Measurements from ENCODE around the gene CXCL13.
"Not testable (repeated sequence)": the region's sequence is repeated elsewhere in the genome, so short reads cannot be mapped to it uniquely, and the experiment has no call there.

Gene CXCL13

DNA sequence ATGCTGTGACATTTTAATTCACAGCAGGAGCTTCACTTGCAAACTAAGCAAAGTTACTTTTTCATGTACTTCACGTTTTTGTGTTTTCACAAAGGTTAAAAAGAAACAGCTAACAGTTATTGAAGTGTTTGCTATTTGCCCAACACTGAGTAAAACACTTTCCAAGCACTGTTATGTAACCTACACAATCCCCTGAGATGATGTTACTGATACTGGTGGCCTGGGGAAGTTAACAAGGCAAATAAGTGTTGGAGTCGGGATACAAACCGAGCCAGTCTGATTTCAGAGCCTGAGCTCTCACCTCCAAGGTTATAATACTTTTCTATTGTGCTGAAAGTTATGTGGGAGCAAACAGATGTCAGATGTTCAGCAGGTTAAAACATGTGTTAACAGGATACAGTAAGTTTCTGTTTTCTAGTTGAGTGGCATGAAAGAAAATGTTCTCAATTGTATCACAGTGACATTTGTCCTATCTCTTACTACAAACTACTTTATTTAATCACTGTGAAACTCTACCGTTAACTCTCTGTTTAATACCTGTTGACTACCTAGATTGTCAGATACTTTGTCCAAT, 3.9 kb upstream of the CXCL13 start:
- DNase-seq (ENCODE audit: low spot score) = no peak

DNA sequence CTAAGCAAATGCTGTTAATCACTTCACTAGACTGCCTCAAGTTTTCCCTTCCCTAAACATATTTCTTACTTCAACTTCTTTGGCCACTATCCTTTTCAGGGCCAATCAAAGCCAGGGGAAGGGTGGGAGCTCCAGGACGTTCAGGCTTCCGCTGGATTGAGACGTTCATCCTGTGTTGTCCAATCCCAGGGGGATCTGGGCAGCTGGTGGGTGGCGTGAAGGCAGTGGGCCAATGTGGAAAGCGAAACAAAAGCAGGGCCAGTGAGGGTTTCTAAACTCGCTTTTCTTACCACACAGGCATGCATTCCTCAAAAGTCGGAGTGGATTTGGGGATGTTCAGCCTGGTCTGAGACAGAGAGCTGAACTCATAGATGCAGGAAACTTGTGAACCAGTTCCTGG, 7.6 kb downstream of the CXCL13 start:
- no peak for DNase-seq (ENCODE audit: low spot score)

DNA sequence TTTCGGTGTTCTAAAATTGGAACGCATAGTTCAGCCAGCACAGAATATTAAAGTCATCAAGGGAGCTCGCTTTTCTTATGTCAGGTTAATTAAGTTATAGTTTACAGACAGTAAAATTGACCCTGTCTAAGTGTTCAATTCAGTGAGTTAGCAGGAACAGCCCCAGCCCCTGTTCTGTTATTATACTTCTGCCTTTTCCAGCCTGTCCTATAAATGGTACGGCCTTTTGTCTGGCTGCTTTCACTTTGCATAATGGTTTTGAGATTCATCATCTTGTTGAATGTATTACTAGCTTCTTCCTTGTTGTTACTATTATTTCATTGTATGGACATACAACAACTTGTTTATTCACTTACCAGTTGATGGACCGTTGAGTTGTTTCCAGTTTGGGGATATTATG, 9.5 kb downstream of the CXCL13 start:
- DNase-seq (ENCODE audit: low spot score) = no peak

DNA sequence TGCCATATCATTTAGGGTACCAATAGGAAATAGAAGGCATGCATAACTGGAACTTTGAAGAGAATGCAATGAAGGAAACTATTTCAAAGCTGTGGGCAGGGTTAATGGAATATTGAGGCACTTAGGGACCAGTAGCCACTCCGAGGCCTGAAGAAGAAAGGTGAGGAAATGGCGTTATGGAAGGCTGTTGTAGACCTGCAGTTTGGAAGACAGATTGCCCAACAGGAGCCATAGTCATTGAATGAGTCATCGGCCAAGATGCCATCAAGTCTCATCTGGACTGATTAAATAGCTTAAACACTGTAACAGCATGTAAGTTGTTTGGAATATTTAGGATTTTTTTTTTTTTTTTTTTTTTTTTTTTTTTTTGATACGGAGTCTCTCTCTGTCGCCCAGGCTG, 11.6 kb downstream of the CXCL13 start:
- DNase-seq (ENCODE audit: low spot score) = no peak

DNA sequence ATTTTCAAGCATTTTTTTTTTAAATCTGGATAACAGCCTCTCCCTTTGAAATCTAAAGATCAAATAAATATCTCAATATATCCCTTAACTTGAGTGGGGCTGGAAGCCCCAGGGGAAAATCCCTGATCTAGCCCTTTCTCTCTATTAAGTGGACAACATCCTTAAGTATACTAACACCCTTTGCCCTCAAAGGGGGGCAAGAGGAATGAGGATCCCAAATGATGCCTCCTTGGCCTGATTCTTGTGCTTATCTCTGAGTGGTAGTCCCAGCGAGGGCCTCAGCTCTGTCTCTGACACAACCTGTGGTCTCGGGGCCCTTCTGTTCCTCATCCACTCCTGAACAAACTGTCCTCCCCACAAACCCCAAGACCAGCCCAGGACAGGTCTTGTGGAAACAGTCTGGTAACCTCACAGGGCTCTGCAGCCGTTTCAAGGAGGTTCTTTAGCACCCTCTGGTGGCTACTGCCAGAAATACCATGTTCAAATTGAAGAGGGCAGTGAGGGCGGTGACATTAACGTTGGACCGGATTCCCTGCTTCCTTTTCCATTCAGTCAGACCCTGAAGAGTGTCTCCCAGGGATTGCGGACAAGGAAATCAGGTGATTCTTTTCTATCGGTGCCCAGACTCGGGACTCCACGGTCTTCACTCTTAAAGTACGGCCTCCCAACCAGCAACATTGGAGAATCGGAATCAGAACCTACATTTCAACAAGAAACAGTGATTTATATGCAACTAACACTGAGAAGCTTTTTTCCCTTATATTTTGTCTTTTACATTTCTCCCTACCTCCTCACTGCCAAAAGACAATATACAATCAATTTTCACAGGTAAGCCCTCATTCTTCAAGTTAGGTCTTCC, 13.0 kb downstream of the CXCL13 start:
- peak; percentile 88 for DNase-seq (ENCODE audit: low spot score)

DNA sequence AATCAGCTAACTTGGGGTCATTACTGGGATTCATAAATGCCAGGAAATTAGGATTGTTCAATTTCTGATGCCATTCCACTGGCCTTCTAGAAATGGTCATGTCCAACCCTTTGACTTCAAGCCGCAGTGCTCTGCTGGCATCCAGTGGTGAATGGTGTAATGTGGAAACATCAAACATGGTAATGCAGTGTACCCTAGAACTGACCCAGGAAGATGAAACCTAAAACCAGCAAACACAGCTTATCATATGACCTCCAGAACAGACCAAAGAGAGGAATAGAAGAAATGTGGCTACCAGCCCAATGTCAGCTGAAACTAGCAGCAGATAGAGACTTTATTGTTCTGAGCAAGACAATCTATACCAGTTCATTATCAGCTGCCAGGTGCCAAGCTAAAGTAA, 13.8 kb downstream of the CXCL13 start:
- DNase-seq (ENCODE audit: low spot score) = no peak

DNA sequence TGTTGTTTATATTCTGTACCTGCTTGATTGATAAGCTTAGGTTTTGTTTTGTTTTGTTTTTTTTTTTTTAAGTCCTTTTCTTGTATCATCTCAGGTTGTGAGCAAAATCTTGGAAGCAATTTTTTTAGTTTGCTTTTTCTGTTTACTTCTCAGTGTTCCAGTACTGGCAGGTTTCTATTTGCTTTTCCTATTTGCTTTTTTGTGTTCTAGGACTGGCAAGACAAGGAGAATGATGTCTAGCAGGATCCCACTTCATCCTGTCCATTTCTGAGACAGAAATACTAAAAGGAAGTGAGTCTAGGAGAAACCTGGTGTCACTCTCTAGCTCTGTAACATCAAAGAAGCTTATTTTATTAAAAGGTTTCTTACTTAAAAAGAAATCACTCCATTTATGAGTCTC, 15.6 kb downstream of the CXCL13 start:
- no peak for DNase-seq (ENCODE audit: low spot score)

DNA sequence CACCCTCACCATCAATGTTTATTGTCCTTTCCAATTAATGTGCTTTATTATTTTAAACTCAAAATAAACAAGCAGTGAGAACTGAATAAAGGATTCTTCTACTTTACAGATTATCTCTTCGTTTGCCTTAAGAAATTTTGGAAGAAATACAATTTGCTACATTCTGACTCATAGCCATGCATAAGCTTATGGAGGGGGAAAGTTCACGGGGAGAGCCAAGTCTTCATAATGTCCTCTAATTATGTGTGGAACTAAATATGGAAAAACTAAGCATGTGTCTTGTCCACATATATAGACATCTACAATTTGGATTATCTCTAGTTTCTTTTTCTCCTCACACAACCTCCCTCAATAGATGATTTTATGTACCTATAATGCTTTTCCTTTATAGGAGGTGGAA, 17.5 kb downstream of the CXCL13 start:
- DNase-seq (ENCODE audit: low spot score) = no peak

DNA sequence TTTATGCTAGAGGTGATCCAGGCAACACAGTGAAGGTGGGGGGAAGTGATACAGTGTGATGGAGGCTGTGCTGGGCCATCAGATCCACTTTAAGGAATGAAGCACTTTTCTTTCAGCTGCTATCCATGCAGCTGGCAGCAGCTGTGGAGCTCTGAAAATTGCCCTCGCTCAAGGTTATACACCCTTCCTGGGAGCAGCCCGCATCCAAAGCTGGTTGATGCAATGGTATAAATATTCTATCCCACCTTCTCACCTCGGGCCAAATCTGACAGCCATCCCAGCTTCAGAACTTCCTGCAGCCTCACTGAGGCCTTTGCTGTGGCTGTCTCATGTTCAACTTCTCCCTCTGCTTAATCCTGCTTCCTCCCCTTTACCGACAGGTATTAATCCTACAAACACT, 18.6 kb downstream of the CXCL13 start:
- no peak for DNase-seq (ENCODE audit: low spot score)

DNA sequence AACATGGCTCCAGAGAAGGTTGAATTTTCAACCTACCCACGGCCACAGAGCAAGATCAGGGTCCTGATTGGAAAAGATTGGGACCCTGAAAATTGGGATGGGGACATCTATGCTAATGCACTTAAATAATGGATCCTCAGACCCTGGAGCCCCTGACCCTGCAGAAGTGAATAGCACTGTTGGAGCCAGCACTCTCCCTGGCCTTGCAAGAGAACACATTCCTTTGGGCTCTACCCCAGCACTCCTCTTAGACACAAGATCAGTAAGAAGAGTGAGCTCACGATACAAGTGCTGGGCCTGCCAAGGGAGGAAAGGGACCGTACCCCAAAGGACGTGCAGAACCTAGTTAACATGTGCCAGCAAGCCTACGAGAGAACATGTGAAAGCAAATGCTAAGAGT, 19.9 kb downstream of the CXCL13 start:
- DNase-seq (ENCODE audit: low spot score) = no peak

DNA sequence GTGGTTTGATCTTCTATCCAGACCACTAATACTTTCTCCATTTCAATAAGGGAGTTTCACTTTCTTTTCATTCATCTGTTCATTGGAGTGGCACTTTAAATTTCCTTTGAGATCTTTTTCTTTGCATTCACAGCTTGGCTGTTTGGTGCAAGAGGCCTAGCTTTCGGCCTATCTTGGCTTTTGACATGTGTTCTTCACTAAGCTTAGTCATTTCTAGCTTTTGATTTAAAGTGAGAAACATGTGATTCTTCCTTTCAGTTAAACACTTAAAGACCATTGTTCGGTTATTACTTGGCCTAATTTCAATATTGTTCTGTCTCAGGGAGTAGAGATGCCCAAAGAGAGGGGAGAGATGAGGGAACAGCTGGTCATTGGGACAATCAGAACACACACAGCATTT, 24.3 kb downstream of the CXCL13 start:
- DNase-seq (ENCODE audit: low spot score) = no peak

DNA sequence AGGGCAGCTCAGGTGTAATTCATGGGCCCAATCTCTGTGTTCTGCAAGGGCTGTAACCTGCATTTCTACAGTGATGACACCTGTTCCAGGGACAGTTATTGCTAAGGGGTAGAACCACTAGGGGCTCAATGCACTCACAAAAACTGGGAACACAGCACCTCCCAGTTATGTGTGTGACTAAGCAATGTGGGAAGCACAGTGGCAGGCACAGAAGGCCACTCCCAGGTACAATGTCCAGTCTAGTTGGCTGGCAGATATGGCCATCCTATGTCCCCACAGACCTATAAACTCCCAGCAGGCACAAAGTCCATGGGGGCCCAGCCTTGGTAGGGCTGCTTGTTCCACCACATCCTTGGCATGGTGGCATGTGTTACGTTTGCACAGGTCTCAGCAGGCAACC, 25.7 kb downstream of the CXCL13 start:
- no peak for DNase-seq (ENCODE audit: low spot score)

DNA sequence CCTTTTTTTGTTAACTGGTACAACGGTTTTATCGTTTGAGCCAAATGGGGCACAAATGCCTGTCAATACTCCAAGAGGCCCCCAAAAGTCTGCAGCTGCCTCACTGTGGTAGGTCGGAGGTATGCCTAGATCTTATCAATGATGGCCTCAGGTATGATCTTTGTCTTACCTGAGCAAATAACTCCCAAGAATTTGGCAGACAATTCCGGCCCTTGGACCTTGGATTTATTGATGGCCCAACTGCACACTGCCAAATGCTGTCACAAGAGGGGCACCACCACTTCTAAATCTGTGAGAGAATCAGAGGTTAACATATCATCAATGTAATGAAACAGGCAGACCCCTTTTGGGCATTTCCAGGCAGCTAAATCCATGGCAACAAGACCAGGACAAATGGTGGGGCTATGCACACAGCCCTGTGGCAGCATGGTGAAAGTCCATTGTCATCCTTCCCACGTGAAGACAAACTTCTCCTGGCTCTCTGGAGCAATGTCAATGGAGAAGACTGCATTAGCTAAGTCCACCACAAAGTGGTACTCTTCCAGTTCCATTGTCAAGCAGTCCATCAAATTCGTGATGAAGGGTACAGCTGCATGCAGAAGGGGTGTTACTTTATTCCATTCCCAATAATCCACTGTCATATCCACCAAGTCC, 28.6 kb downstream of the CXCL13 start:
- no peak for DNase-seq (ENCODE audit: low spot score)

DNA sequence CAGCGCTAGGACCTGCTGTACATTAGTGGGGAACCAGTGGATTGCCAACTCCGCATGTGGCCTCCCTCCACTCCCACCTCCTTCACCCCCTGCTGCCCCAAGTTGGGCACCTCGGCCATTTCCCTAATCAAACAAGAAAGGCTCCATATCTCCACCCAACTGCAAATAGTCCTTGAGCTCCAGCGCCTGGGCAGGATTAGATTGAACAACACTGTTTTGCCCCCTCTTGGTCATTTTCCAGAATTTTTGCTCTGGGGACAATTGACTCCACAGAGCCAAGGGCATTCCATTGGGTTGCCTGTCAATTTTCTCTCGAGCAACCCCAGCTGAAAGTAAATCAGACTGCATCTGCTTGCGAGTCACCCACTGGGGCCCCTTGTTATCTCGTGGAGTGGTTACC, 29.6 kb downstream of the CXCL13 start:
- DNase-seq (ENCODE audit: low spot score) = no peak

DNA sequence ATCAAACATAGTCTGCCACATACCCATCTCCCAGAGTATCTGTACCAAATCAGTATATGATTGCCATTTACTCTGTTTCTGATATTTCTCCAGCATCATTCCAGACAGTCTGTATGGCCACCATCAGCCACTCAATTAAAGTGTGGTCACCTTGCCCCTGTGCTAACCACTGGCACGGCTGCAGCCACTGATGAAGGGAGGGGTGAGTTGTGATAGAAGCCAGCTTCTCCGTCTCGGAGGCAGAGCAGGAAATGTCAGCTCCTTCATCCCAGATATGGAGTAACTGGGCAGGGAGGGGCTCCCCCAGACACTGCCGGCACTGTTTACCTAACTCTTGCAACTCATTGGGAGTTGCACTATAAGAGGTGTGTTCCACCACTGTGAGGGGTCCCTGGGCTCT, 30.3 kb downstream of the CXCL13 start:
- DNase-seq (ENCODE audit: low spot score) = no peak

DNA sequence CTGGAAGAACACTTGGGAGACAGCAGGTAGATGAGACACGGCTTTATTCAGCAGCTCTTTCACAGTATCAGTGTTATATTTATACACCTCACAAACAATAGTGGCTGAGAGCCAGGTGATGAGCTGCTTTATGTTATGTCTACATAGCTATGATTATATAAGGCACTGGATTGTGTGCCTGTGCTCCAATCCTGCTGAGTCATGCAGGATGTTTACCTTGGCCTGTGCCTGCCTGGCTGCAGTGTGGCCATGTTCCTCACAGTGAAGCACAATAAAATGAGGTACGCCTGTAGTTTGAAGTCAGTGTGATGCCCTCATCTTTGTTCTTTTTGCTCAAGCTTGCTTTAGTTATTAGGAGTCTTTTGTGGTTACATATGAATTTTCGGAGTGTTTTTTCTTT, 31.3 kb downstream of the CXCL13 start:
- no peak for DNase-seq (ENCODE audit: low spot score)

DNA sequence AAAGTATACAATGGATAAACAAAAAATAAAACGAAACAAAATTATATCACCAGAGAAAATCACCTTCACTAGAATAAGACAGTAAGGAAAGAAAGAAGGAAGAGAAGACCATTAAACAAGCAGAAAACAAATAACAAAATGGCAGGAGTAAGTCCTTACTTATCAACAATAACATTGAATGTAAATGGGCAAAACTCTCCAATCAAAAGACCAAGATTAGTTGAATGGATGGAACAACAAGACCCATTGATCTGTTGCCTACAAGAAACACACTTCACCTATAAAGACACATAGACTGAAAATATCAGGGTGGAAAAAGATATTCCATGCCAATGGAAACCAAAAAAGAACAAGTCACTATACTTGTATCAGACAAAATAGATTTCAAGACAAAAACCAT, 38.4 kb downstream of the CXCL13 start:
- not testable (repeated sequence) for DNase-seq (ENCODE audit: low spot score)

DNA sequence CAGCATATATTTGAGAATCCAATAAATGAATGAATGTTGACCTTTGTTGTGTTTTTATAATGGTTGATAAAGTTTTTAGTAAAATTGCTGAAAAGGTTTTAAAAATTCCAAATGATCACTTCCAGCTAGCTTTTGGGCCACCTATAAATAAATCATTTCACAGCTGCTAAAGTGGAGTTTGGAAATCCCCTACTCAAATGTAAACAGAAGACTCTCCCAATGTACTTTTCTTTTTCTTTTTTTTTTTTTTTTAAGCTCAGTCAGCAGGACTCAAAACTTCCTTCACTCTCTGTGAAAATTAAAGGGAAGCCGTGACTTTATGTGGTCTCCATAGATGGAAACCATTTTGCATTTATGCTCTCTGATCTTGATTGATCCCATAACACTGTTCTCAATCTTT, 45.2 kb downstream of the CXCL13 start:
- DNase-seq (ENCODE audit: low spot score) = no peak

DNA sequence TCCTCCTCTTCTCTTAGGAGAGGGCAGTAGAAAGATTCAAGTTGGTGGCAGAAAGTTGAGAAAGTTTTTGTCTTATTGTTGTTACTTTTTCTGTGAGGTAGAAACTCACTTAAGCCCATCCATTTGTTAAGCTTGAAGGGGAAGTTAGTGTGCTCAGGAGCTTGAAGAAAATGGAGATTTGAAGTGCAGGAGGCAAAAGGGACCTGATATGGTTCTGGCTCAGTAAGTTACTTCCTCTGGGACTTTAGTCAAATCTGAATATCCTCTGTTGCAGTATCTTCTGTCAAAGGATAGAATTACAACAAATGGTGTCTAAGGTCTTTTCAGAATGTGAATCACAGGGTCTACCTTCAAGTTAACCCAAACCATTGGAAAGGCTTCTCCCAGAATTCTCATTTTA, 46.2 kb downstream of the CXCL13 start:
- no peak for DNase-seq (ENCODE audit: low spot score)

DNA sequence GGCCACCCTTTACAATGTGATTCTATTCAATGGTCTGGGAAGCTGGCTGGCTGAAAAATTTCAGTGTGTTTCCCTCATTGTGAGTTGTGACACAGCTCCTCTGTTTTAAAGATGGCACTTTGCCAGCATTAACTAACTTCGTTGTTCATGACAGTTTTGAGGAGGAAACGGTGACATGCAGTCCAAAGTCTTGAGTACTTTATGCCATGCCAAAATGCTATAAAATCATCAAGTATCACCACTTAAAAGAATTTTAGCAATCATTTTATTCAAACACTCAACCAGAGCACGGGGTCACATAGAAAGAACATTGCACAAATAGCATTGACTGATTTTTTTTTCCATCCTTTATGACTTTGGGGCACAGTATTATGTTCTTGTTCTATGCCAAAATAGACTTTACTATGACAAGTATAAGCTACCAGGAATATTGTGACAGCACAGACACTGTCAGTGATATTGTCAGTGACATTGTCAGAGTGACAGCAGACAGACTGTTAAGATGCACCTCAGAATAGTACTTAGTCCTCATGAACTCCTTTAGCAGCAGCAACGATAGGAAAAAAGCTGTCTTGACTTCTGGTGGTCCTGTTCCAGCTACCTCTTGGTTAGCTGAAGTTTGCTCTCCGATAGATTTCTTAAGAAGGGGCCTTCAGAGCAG, 46.7 kb downstream of the CXCL13 start:
- no peak for DNase-seq (ENCODE audit: low spot score)

DNA sequence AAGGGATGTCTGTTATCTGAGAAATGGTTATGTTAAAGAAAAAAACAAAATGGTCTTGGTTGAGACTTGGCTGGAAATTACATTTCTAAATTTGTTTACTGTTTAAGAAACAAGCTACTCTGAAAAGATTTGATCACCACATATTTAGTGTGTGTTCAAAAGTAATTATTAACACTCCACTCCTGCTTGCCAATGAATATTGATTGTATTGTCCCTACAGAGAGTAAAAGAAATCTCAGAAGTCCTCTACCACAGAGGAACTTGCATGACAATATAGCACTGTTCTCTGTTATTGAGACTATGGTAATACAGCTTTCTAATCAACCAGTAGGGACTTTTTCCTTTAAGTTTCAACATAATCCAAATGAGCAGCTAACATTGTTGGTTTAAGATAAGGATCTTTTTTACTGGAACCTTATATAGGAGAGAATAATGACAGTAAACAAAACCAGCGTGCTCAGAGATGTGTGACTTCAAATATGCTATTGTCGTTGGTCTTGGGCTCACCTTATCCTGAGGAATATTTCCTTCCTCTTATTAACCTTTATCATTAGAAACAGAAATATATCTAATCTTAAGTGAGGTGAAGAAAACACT, 47.6 kb downstream of the CXCL13 start:
- DNase-seq (ENCODE audit: low spot score) = no peak

DNA sequence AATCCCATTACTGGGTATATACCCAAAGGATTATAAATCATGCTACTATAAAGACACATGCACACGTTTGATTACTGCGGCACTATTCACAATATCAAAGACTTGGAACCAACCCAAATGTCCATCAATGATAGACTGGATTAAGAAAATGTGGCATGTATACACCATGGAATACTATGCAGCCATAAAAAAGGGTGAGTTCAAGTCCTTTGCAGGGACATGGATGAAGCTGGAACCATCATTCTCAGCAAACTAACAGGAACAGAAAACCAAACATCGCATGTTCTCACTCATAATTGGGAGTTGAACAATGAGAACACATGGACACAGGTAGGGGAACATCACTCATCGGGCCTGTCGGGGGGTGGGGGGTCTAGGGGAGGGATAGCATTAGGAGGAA, 54.7 kb downstream of the CXCL13 start:
- DNase-seq (ENCODE audit: low spot score) = not testable (repeated sequence)
